Subcutaneous adipose tissue (tissue), 4 donors: Measurements from ENCODE around the gene NKD2. TPM values are rescaled to one million over a fixed set of nuclear protein-coding genes. Genes with fewer than 3 reads are reported as not detected.

Source experiments
- total RNA-seq, 4 donors: library from RNA; depleted of rRNA; stranded (reverse); fragments of >200 nt; gene quantifications; one replicate each; pipeline ENCODE4 v1.1.0, GENCODE V29; 2016
- TF ChIP-seq, protein P1 (sequence below): fragments of 450-650 bp; IDR thresholded peaks from one replicate; pipeline ENCODE4 v1.5.1; 2016; ENCODE audit warnings: low read depth, mild to moderate bottlenecking, control low read depth, antibody characterized with exemption, moderate library complexity

NKD2 gene
- total RNA-seq, 4 donors from 2014 or later, result 1.1 TPM; not detected in 3

DNA sequence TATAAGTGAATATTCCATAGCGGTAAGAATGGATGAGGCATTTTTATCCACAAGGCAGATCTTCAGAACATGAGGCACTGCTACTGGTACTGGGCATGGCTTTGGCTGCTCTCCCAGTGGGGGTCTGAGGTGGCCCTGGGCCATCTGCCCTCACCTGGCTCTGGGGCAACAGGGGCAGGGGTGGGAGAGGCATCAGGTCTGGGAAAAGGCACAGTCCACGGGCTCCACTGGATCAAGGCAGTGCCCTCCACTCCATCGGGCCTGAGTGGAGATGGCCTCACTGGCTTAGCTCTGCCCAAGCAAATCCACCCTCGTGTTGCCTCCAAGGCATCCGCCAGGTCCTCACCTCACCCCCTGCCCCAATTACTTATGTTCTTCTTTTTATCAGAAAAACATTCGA is 10.9 kb upstream of the NKD2 start:
- TF ChIP-seq, protein P1, sequence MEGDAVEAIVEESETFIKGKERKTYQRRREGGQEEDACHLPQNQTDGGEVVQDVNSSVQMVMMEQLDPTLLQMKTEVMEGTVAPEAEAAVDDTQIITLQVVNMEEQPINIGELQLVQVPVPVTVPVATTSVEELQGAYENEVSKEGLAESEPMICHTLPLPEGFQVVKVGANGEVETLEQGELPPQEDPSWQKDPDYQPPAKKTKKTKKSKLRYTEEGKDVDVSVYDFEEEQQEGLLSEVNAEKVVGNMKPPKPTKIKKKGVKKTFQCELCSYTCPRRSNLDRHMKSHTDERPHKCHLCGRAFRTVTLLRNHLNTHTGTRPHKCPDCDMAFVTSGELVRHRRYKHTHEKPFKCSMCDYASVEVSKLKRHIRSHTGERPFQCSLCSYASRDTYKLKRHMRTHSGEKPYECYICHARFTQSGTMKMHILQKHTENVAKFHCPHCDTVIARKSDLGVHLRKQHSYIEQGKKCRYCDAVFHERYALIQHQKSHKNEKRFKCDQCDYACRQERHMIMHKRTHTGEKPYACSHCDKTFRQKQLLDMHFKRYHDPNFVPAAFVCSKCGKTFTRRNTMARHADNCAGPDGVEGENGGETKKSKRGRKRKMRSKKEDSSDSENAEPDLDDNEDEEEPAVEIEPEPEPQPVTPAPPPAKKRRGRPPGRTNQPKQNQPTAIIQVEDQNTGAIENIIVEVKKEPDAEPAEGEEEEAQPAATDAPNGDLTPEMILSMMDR, result no peak

DNA sequence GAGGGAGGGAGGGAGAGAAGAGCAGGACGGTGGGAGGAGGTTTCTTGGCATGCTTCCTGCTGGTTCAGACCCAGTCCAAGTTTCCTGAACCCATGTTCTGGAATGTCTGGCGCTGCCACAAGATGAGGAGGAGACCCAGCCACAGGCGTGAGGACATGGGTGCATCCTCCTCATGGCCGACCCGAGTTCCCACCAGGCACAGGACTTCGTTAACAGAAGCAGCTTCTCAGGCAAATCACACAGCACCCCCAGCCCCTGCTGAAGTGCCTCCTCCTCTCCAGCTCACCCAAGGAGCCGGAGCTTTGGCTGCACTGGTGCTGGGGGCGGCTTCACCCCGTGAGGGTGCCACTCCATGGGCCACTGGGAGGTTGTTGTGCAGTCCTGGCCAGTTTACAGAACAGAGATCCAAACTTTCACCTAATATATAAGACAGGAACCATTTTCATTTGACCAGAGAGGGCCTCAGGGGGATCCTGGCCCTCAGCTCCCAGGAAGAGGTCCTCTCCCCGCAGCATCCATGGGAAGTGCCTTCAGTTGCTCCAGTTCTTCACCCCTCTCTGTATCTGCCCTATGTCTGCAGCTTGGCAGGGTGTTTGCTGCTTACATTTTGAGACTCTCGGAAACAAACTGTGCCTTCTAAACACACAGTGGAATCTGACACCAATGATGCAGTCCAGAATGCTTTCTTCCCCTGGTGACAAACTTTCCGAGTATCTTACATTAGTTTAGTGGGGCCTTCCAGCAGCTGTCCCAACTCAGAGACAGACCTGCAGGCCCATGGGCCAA is 10.2 kb upstream of the NKD2 start:
- TF ChIP-seq, protein P1, result no peak

DNA sequence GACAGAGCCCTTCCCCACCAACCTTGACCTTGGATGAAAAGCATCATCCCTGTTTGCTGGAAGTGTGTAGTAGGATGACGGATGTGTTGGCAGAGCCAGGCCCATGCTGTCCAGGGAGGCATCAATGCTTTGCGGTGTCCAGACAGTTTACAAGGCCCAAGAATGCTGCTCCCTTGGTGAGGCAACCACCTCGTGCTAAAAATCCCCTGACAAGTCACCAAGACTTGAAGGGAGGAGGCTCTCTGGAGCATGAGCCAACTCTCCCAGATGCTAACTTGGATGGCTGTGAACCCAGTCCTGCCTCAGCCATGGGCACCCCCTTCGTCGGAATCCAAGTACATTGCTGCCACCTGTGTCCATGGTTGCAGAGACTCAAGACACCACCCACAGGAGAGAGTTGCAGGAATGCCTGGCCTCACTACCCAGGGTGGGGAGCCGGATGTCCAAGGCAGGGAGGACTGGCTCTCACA is 9.5 kb upstream of the NKD2 start:
- TF ChIP-seq, protein P1, result no peak

DNA sequence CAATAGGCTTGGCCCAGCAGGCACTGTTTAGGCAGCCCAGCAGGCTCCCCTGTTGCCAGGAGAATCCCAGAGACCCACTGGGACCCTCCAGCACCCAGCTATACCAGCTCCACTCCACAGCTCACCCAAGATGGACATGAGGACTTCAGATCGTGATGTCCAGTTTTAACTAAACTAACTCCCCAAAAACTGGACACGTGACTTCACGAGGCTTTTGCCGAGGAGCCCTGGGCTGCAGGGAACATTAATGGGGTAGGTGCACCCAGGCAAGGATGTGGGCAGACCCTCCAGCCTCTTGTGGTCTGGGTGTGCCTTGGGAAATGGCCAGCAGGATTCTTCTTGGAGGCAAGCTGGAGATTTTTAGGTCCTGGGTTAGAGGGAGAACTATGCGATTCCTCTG is 8.9 kb upstream of the NKD2 start:
- TF ChIP-seq, protein P1, result no peak

DNA sequence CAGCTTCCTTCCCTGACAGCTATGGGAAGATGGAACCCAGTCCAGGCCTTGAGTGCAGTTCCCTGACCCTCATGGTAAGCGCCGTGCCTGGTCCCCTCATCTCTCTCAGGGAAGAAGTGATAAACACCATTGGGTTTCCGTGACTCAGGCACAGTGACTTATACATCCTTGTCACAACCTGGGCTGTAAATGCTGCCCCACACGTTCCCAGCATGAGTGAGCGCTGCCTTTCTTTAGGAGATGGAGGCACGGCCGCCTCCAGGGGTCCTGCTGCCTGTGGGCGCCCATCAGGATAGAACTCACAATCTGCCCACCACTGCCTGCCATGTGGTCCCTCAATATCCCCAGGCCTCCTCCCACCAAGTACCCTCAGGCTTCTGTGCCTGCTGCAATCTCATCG is 8.3 kb upstream of the NKD2 start:
- TF ChIP-seq, protein P1, result no peak

DNA sequence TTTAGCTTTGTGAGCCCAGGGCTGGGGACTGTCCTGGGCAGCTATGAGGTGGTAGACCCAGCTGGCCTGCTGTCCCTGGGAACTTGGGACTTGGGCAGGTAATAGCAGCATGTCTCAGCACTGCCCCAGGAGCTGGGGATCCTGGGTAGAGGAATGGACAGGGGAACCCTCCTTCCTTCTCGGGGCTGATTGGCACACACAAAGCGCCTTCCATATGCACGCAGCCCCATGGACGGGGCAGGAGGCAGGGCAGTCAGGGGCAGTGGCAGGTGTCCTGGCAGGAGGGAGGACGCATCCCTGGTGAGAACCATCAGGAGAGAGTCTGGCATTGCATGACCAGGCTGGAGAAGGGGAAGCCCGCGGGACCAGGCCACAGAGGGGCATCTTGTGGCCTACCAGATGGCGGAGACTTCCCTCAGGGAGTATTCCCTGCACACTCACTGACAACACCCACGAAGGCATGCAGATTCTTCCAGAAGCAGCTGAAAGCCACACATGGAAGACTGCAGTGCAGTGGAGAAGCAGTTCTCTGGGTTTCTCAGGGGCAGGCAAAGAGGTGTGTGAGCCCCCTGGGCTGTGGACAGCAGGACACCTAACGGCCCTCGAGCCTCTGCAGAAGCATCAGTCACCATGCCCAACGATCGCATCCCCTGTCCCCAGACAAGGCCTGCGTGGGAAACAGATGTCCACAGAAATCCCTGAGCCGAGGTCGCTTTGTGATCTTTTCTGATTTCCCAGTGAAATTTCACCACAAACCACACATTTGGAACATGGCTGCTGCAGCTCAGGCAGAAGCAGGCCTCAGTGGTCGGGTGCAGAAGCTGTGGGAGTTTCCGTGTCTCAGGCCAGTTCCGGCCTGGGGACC is 7.0 kb upstream of the NKD2 start:
- TF ChIP-seq, protein P1, result no peak

DNA sequence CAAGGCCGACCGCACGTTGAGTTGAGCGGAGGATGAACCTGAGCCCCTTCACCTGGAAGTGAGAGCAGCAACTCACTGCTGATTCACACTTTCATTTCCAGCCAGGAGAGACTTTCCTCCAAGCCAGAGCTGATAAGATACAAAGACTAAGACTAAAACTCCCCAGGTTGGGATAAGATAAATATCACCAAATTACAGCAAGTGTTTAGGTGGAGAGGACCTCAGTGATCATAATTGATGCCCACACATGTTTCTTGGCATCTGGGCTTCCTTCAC is 6.4 kb upstream of the NKD2 start:
- TF ChIP-seq, protein P1, result no peak
